Heart right ventricle (tissue), 16 donors: ENCODE measurements around the gene GID4. TPM values are rescaled to one million over a fixed set of nuclear protein-coding genes. Genes with fewer than 3 reads are reported as not detected.

Source experiments
- ATAC-seq, 8 donors: fragments of 200-7000 bp; cut with Tn5 transposase; one replicate each; pipeline ENCODE4 v1.9.1; 2020; ENCODE audit warnings: mild to moderate bottlenecking in 8 of 8, moderate library complexity in 8 of 8, moderate number of reproducible peaks in 1 of 8
- DNase-seq, 2 donors: peaks; one replicate each; pipeline ENCODE4 v3.0.0-alpha.2; 2020
- H3K27ac ChIP-seq, 10 donors: fragments of 200-600 bp; sonication (generic) in 2 of 10; one replicate each; pipeline versions ENCODE4 v1.5.0 to v1.8.0; 2020 to 2022; ENCODE audit warnings: mild to moderate bottlenecking in 3 of 10
- H3K27me3 ChIP-seq, 7 donors: fragments of 200-600 bp; one replicate each; pipeline ENCODE4 v1.8.0; 2021 to 2022; ENCODE audit warnings: mild to moderate bottlenecking in 2 of 7
- H3K36me3 ChIP-seq, 9 donors: fragments of 200-600 bp; sonication (generic) in 1 of 9; one replicate each; pipeline versions ENCODE4 v1.5.0 to v1.8.0; 2020 to 2022; ENCODE audit warnings: mild to moderate bottlenecking in 2 of 9
- H3K4me1 ChIP-seq, 9 donors: fragments of 200-600 bp; sonication (generic) in 1 of 9; one replicate each; pipeline versions ENCODE4 v1.5.0 to v1.8.0; 2020 to 2022; ENCODE audit warnings: mild to moderate bottlenecking in 4 of 9
- H3K4me3 ChIP-seq, 10 donors: fragments of 200-600 bp; sonication (generic) in 2 of 10; one replicate each; pipeline versions ENCODE4 v1.5.0 to v1.8.0; 2020 to 2022; ENCODE audit warnings: mild to moderate bottlenecking in 7 of 10, moderate library complexity in 2 of 10
- H3K9me3 ChIP-seq, 11 donors: fragments of 200-600 bp in 10 of 11; sonication (generic) in 2 of 11; one replicate each; pipeline versions ENCODE4 v1.5.0 to v1.8.0; 2013 to 2022; ENCODE audit warnings: mild to moderate bottlenecking in 2 of 11, control low read depth in 1 of 11, moderate library complexity in 1 of 11
- CTCF ChIP-seq, 9 donors: fragments of 200-600 bp; sonication (generic) in 2 of 9; IDR thresholded peaks; one replicate each; pipeline versions ENCODE4 v1.5.0 to v1.8.0; 2021 to 2022; ENCODE audit warnings: antibody characterized with exemption in 9 of 9, mild to moderate bottlenecking in 5 of 9, moderate library complexity in 1 of 9
- WGBS, 2 donors: extraction: QIAGEN DNeasy Blood & Tissue Kit; methylation state at CpG; one replicate each; pipeline ENCODE4 v1.1.7; 2013; ENCODE audit warnings: inconsistent platforms in 1 of 2; 5-methylcytosine and 5-hydroxymethylcytosine counted together
- intact Hi-C, 10 donors: fragments of 100-400 bp; cut with DNase I; formaldehyde crosslinking; loops; one replicate each; pipeline versions ENCODE4 v1.11.1 to v1.14.2; 2022
- polyA plus RNA-seq, 2 donors: library from polyadenylated mRNA; stranded (reverse); fragments of 200-250 nt; gene quantifications; one replicate each; pipeline ENCODE4 v1.2.3, GENCODE V29; 2013
- total RNA-seq, 10 donors: library from RNA; stranded (reverse); fragmentation: NEBNext Ultra II Directional in 3 of 10; extraction: Animal tissue kit (Norgen Biotek cat#: 25700) in 3 of 10; gene quantifications; one replicate each; pipeline versions ENCODE4 v1.2.1 to v1.2.4, GENCODE V29; 2021 to 2023
- donor health status: Arrhythmogenic right ventricular cardiomyopathy.
- donor health status: ischemic (EF 13 %, LVEDD 7.1; RV severe dilation, severe dysfunction).
- donor health status: healthy with polysubstance abuse.
- donor health status: DM: no; HTN: yes; CAD: no.
- donor health status: DM: no; HTN: no; CAD: no.
- donor health status: ischemic (EF 25% LVEDD 6.9; RV normal size, moderate dysfunction).
- donor health status: ischemic (EF 25% LVEDD 5.7; RV mildly dilated, moderate dysfunction).
- donor health status: healthy.
- donor health status: DM: yes; HTN: yes; CAD: no.
- donor health status: Ischemic cardiomyopathy.
- donor health status: ischemic (EF 35%, LVEDD 5.7; RV mildly dilated, moderate dysfunction).
- donor health status: nonischemic (EF 11% LVEDD 7.7; RV severe dilation, severe dysfunction).
- donor health status: DM: yes; HTN: yes; CAD: no.
- donor health status: PGD.
- donor health status: ischemic (EF 29% LVEDD 5.4; RV normal size, mild dysfunction).
- donor health status: nonischemic (EF 23%, LVEDD 6.1; RV moderate dilation, normal function).

GID4 gene
- total and polyA plus RNA-seq, 12 donors = 7.0 to 23.7 (median 17.1) TPM

- WGBS, 2 donors = 58 to 71% methylated on average over 6 of the region's 6 CpGs
- H3K27ac ChIP-seq = peak overlapping the region in 7 of 10 donors; percentile 77 to 88 (median 82)
- intact Hi-C loops = loop anchor here in 4 of 10 donors (5.0 to 10.0 kb wide), 4 partner anchors 35 to 132 kb away; partner anchors contain the start of genes DRC3 (in 2 of the 4) and TOM1L2 (in 2 of the 4)
- no peaks in the 10 kb centered on the region for H3K9me3 ChIP-seq
- no peak for TF ChIP-seq CTCF (IDR thresholded peaks at IDR 0.05)
- H3K36me3 ChIP-seq = peaks cover 0 to 38% (median 0%) of the 10 kb centered on the region in 9 donors
- no peak overlapping the region for H3K4me3 ChIP-seq
- H3K27me3 ChIP-seq = no peaks in the 10 kb centered on the region
- DNase-seq (no peak), ATAC-seq (peak; percentile 27 to 74 (median 47))
- H3K4me1 ChIP-seq = peaks cover 0 to 48% (median 36%) of the 10 kb centered on the region in 9 donors
These were observed 11.9 kb upstream of the GID4 start for GRCh38 chr17:18027280-18027679.

- ATAC-seq (peak; percentile 14 to 78 (median 56)), DNase-seq (no peak)
- Histone ChIP-seq H3K36me3 (peaks cover 0 to 33% (median 0%) of the 10 kb centered on the region in 9 donors), H3K4me3 (no peak overlapping the region), H3K4me1 (peaks cover 0 to 59% (median 43%) of the 10 kb centered on the region in 9 donors), H3K27me3 (no peaks in the 10 kb centered on the region), H3K27ac (peak overlapping the region; percentile 17 to 88 (median 78)), H3K9me3 (no peaks in the 10 kb centered on the region)
- TF ChIP-seq CTCF (IDR thresholded peaks at IDR 0.05) = no peak
- intact Hi-C loops = loop anchor here in 4 of 10 donors (5.0 to 10.0 kb wide), 4 partner anchors 36 to 134 kb away; partner anchors contain the start of genes DRC3 (in 2 of the 4) and TOM1L2 (in 2 of the 4)
- WGBS, 2 donors = 38 to 51% methylated on average over 11 of the region's 11 CpGs
These were observed 10.9 kb upstream of the GID4 start for GRCh38 chr17:18028114-18028951.

- Histone ChIP-seq H3K4me3 (no peak overlapping the region), H3K4me1 (peaks cover 0 to 59% (median 43%) of the 10 kb centered on the region in 9 donors), H3K9me3 (no peaks in the 10 kb centered on the region), H3K27ac (peak overlapping the region in 8 of 10 donors; percentile 5 to 88 (median 80)), H3K36me3 (peaks cover 0 to 26% (median 0%) of the 10 kb centered on the region in 9 donors), H3K27me3 (no peaks in the 10 kb centered on the region)
- ATAC-seq (peak in 1 of 8 donors; percentile 21), DNase-seq (no peak)
- intact Hi-C loops = loop anchor here in 4 of 10 donors (5.0 to 10.0 kb wide), 4 partner anchors 37 to 134 kb away; partner anchors contain the start of genes DRC3 (in 2 of the 4) and TOM1L2 (in 2 of the 4)
- 62 to 66% methylated on average over 8 of the region's 8 CpGs for WGBS, 2 donors
- no peak for TF ChIP-seq CTCF (IDR thresholded peaks at IDR 0.05)
These were observed 10.2 kb upstream of the GID4 start for GRCh38 chr17:18028952-18029540.

DNA sequence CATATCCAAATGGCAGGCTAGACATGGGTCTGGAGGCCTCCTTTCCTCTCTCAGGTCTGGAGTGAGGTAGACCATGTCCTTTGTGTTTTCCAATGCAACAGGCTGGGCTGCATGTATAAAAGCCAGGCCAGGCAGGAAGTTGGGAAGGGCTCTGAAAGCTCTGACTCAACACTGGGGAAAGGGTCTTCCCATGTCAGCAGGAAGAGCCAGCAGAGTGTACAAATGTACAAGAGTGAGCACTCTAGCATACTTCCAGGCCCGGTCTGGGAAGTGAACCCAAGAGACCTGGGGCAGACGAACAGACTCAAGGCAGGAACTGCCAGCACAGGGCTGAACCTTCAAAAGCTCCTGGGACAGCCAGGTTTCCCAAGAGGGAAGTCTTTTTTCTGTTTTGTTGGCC is 7.3 kb upstream of the GID4 start:
- H3K27ac ChIP-seq = peak overlapping the region in 9 of 10 donors; percentile 1 to 77 (median 56)
- WGBS, 2 donors = 34 to 41% methylated on average over 2 of the region's 2 CpGs
- ATAC-seq = peak in 5 of 8 donors; percentile 10 to 58 (median 31)

More for the DNA sequence above, 7.3 kb upstream of the GID4 start:
- no peak for DNase-seq
- Histone ChIP-seq H3K4me3 (no peak overlapping the region), H3K4me1 (peaks cover 0 to 52% (median 34%) of the 10 kb centered on the region in 9 donors), H3K27me3 (no peaks in the 10 kb centered on the region), H3K9me3 (no peaks in the 10 kb centered on the region), H3K36me3 (peaks cover 0 to 12% (median 0%) of the 10 kb centered on the region in 9 donors)
- no peak for TF ChIP-seq CTCF (IDR thresholded peaks at IDR 0.05)
- intact Hi-C loops = loop anchor here (2.0 to 10.0 kb wide), 15 partner anchors 35 to 355 kb away; partner anchors contain the start of genes RAI1 (in 6 of the 10), DRC3 (in 1 of the 10) and TOM1L2 (in 1 of the 10)
